HG02610 (cell line): ENCODE results near the gene SLCO1A2.
A peak's percentile ranks its signal among the peaks of the same experiment; 100 is the strongest.
"Not testable (repeated sequence)": the region's sequence is repeated elsewhere in the genome, so short reads cannot be mapped to it uniquely, and the experiment has no call there.

Experiments used
- ATAC-seq: cut with Tn5 transposase; IDR thresholded peaks from one replicate; pipeline ENCODE4 v1.9.1; 2021; ENCODE audit warnings: mild to moderate bottlenecking, moderate library complexity; ENCODE audit not compliant: unreplicated experiment

The SLCO1A2 gene

GRCh38 chr12:21334771-21335325 is at the start of gene SLCO1A2:
Gene SLCO1A2, minus strand, starts transcription at chr12:21334917. Its CDS starts 270 bp downstream, at chr12:21334647.
- no peak for ATAC-seq

GRCh38 chr12:21384261-21384660 is 49.5 kb upstream of the SLCO1A2 start:
- ATAC-seq = no peak

- not testable (repeated sequence) for ATAC-seq
These were observed 46.6 kb upstream of the SLCO1A2 start for GRCh38 chr12:21381320-21381719.

- ATAC-seq = no peak
These were observed 44.5 kb upstream of the SLCO1A2 start for GRCh38 chr12:21379218-21379617.

- no peak for ATAC-seq
These were observed 37.9 kb upstream of the SLCO1A2 start, which contains the start of gene IAPP for GRCh38 chr12:21372602-21373001. Gene IAPP, plus strand, starts transcription at chr12:21372902. Its CDS starts 450 bp downstream, at chr12:21373352.

GRCh38 chr12:21370845-21371449 is 36.2 kb upstream of the SLCO1A2 start:
- ATAC-seq = no peak

- no peak for ATAC-seq
These were observed 34.6 kb upstream of the SLCO1A2 start for GRCh38 chr12:21369141-21369980.

- not testable (repeated sequence) for ATAC-seq
These were observed 25.9 kb upstream of the SLCO1A2 start for GRCh38 chr12:21360632-21361031.

GRCh38 chr12:21354641-21355040 is 19.9 kb upstream of the SLCO1A2 start:
- no peak for ATAC-seq

- no peak for ATAC-seq
These were observed 19.2 kb upstream of the SLCO1A2 start for GRCh38 chr12:21353948-21354347.

GRCh38 chr12:21353487-21353886 is 18.8 kb upstream of the SLCO1A2 start:
- no peak for ATAC-seq

GRCh38 chr12:21350975-21351374 is 16.3 kb upstream of the SLCO1A2 start:
- ATAC-seq = no peak

- ATAC-seq = no peak
These were observed 12.0 kb upstream of the SLCO1A2 start for GRCh38 chr12:21346542-21347205.

GRCh38 chr12:21343636-21344035 is 8.9 kb upstream of the SLCO1A2 start:
- ATAC-seq = no peak

- ATAC-seq = no peak
These were observed 7.1 kb upstream of the SLCO1A2 start for GRCh38 chr12:21341769-21342168.

GRCh38 chr12:21340403-21340802 is 5.7 kb upstream of the SLCO1A2 start:
- peak; percentile 40 for ATAC-seq

GRCh38 chr12:21339921-21340320 is 5.2 kb upstream of the SLCO1A2 start:
- ATAC-seq = no peak

GRCh38 chr12:21337959-21338744 is 3.4 kb upstream of the SLCO1A2 start:
- no peak for ATAC-seq

- no peak for ATAC-seq
These were observed 2.7 kb upstream of the SLCO1A2 start for GRCh38 chr12:21337453-21337852.

- ATAC-seq = no peak
These were observed 1.9 kb upstream of the SLCO1A2 start for GRCh38 chr12:21336656-21337055.
